Measurements from ENCODE around the gene SPECC1L.

DNA sequence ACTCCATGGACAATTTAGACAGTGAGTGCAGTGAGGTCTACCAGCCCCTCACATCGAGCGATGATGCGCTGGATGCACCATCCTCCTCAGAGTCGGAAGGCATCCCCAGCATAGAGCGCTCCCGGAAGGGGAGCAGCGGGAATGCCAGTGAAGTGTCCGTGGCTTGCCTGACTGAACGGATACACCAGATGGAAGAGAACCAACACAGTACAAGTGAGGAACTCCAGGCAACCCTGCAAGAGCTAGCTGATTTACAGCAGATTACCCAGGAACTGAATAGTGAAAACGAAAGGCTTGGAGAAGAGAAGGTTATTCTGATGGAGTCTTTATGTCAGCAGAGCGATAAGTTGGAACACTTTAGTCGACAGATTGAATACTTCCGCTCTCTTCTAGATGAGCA, 51.4 kb downstream of the SPECC1L start:
- no peak for TF ChIP-seq EP300 (IDR thresholded peaks at IDR 0.05)
- TF ChIP-seq, protein P1, sequence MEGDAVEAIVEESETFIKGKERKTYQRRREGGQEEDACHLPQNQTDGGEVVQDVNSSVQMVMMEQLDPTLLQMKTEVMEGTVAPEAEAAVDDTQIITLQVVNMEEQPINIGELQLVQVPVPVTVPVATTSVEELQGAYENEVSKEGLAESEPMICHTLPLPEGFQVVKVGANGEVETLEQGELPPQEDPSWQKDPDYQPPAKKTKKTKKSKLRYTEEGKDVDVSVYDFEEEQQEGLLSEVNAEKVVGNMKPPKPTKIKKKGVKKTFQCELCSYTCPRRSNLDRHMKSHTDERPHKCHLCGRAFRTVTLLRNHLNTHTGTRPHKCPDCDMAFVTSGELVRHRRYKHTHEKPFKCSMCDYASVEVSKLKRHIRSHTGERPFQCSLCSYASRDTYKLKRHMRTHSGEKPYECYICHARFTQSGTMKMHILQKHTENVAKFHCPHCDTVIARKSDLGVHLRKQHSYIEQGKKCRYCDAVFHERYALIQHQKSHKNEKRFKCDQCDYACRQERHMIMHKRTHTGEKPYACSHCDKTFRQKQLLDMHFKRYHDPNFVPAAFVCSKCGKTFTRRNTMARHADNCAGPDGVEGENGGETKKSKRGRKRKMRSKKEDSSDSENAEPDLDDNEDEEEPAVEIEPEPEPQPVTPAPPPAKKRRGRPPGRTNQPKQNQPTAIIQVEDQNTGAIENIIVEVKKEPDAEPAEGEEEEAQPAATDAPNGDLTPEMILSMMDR (IDR thresholded peaks at IDR 0.05) = no peak
- TF ChIP-seq POLR2A (IDR thresholded peaks at IDR 0.05) = no peak
